SU-DHL-6 (cell line): ENCODE data around the gene NCOA1.

ENCODE experiments used
- H2AFZ ChIP-seq: fragments of 200-600 bp; sonication (generic); 2 replicates; pipeline ENCODE4 v1.6.1; 2014; ENCODE audit warnings: low read depth, mild to moderate bottlenecking, moderate library complexity, mixed read lengths, antibody characterized with exemption, low read length; ENCODE audit not compliant: severe bottlenecking
- H3F3A ChIP-seq: fragments of 200-600 bp; shearing (Covaris generic); 2 replicates; pipeline ENCODE4 v1.6.0; 2016; ENCODE audit warnings: antibody characterized with exemption, mild to moderate bottlenecking; ENCODE audit not compliant: insufficient read depth
- H3K27ac ChIP-seq: fragments of 200-600 bp; sonication (generic); 2 replicates; pipeline ENCODE4 v1.5.1; 2016; ENCODE audit warnings: low read depth, mild to moderate bottlenecking, low read length, moderate library complexity, mixed read lengths
- H3K27me3 ChIP-seq: fragments of 200-600 bp; sonication (generic), shearing (Covaris generic); 2 replicates; pipeline ENCODE4 v1.6.0; 2014; ENCODE audit warnings: mild to moderate bottlenecking, low read length
- H3K36me3 ChIP-seq: fragments of 200-600 bp; sonication (generic); 2 replicates; pipeline ENCODE4 v1.6.1; 2014; ENCODE audit warnings: mild to moderate bottlenecking, low read length, mixed read lengths
- H3K4me2 ChIP-seq: fragments of 300-600, 200-600 bp; shearing (Covaris generic), sonication (generic); 2 replicates; pipeline ENCODE4 v1.6.0; 2014; ENCODE audit warnings: low read length, low read depth, mild to moderate bottlenecking; ENCODE audit not compliant: poor library complexity, severe bottlenecking
- H3K4me3 ChIP-seq: fragments of 200-600 bp; sonication (generic); 2 replicates; pipeline ENCODE4 v1.5.1; 2014; ENCODE audit warnings: antibody characterized with exemption, low read length, mild to moderate bottlenecking, mixed read lengths; ENCODE audit not compliant: insufficient read depth, poor library complexity, severe bottlenecking
- H3K79me2 ChIP-seq: fragments of 200-600 bp; sonication (generic); 2 replicates; pipeline ENCODE4 v1.6.1; 2014; ENCODE audit warnings: mild to moderate bottlenecking, low read length, moderate library complexity; ENCODE audit not compliant: insufficient read depth
- H3K9ac ChIP-seq: fragments of 200-600 bp; sonication (generic); 2 replicates; pipeline ENCODE4 v1.7.0; 2014; ENCODE audit warnings: mild to moderate bottlenecking, low read length
- H3K9me2 ChIP-seq: fragments of 200-600 bp; sonication (generic); replicated peaks from 2 replicates; pipeline ENCODE4 v1.6.1; 2014; ENCODE audit warnings: low read length; ENCODE audit not compliant: insufficient read depth
- H3K9me3 ChIP-seq: fragments of 200-600 bp; sonication (generic); 2 replicates; pipeline ENCODE4 v1.6.1; 2014; ENCODE audit warnings: low read length, mixed read lengths; ENCODE audit not compliant: insufficient read depth
- H4K20me1 ChIP-seq: fragments of 200-600 bp; sonication (generic); 2 replicates; pipeline ENCODE4 v1.6.1; 2014; ENCODE audit warnings: low read depth, mild to moderate bottlenecking, antibody characterized with exemption, low read length, moderate library complexity, mixed read lengths
- CTCF ChIP-seq: fragments of 200-600 bp; sonication (generic); IDR thresholded peaks from one replicate; pipeline ENCODE4 v1.5.1; 2017; ENCODE audit warnings: antibody characterized with exemption, mild to moderate bottlenecking, low read length, moderate library complexity; ENCODE audit not compliant: insufficient read depth, poor library complexity, severe bottlenecking
- EZH2phosphoT487 ChIP-seq: fragments of 200-600 bp; sonication (generic), shearing (Covaris generic); conservative IDR thresholded peaks from 2 replicates; pipeline ENCODE4 v1.6.1; 2018; ENCODE audit warnings: mild to moderate bottlenecking, antibody characterized with exemption, low read length, moderate library complexity, mixed read lengths

NCOA1 gene

GRCh38 chr2:24745825-24746224, 254.8 kb downstream of the NCOA1 start:
- H3K9me2 ChIP-seq: no peaks in the 10 kb centered on the region
- no peaks in the 10 kb centered on the region for H3K79me2 ChIP-seq
- H2AFZ ChIP-seq: no peak overlapping the region
- no peak overlapping the region for H3K9ac ChIP-seq
- H3K4me2 ChIP-seq: no peak overlapping the region
- H3K27ac ChIP-seq: no peak overlapping the region
- TF ChIP-seq CTCF: no peak
- TF ChIP-seq EZH2phosphoT487: no peak
- no peaks in the 10 kb centered on the region for H3F3A ChIP-seq
- no peaks in the 10 kb centered on the region for H3K9me3 ChIP-seq
- no peaks in the 10 kb centered on the region for H3K36me3 ChIP-seq
- H4K20me1 ChIP-seq: no peaks in the 10 kb centered on the region
- no peaks in the 10 kb centered on the region for H3K27me3 ChIP-seq
- no peak overlapping the region for H3K4me3 ChIP-seq

- Histone ChIP-seq H3K4me3 (no peak overlapping the region), H3K9me2 (no peaks in the 10 kb centered on the region)
These were observed 256.2 kb downstream of the NCOA1 start for GRCh38 chr2:24747299-24747698.

GRCh38 chr2:24749069-24749691, 258.1 kb downstream of the NCOA1 start:
- Histone ChIP-seq H3K4me3 (no peak overlapping the region), H3K9ac (no peak overlapping the region), H4K20me1 (no peaks in the 10 kb centered on the region), H3F3A (no peaks in the 10 kb centered on the region), H3K79me2 (no peaks in the 10 kb centered on the region), H3K27ac (no peak overlapping the region), H3K9me2 (no peaks in the 10 kb centered on the region), H3K36me3 (no peaks in the 10 kb centered on the region), H3K9me3 (no peaks in the 10 kb centered on the region), H2AFZ (no peak overlapping the region), H3K4me2 (no peak overlapping the region), H3K27me3 (no peaks in the 10 kb centered on the region)
- TF ChIP-seq EZH2phosphoT487 (no peak), CTCF (no peak)

More at GRCh38 chr2:24747299-24747698, 256.2 kb downstream of the NCOA1 start:
- no peaks in the 10 kb centered on the region for H4K20me1 ChIP-seq
- no peaks in the 10 kb centered on the region for H3F3A ChIP-seq
- no peaks in the 10 kb centered on the region for H3K9me3 ChIP-seq
- no peaks in the 10 kb centered on the region for H3K27me3 ChIP-seq
- no peak overlapping the region for H3K9ac ChIP-seq
- no peaks in the 10 kb centered on the region for H3K36me3 ChIP-seq
- H3K4me2 ChIP-seq: no peak overlapping the region
- H3K27ac ChIP-seq: no peak overlapping the region
- no peak for TF ChIP-seq EZH2phosphoT487
- no peaks in the 10 kb centered on the region for H3K79me2 ChIP-seq
- H2AFZ ChIP-seq: no peak overlapping the region

- H3K9me2 ChIP-seq: no peaks in the 10 kb centered on the region
- H3K36me3 ChIP-seq: no peaks in the 10 kb centered on the region
- no peaks in the 10 kb centered on the region for H4K20me1 ChIP-seq
- H3K27me3 ChIP-seq: no peaks in the 10 kb centered on the region
- H3K79me2 ChIP-seq: no peaks in the 10 kb centered on the region
- no peak for TF ChIP-seq EZH2phosphoT487
- no peaks in the 10 kb centered on the region for H3K9me3 ChIP-seq
- no peak overlapping the region for H3K4me3 ChIP-seq
- no peaks in the 10 kb centered on the region for H3F3A ChIP-seq
- H3K9ac ChIP-seq: no peak overlapping the region
- H2AFZ ChIP-seq: no peak overlapping the region
- H3K27ac ChIP-seq: no peak overlapping the region
- no peak overlapping the region for H3K4me2 ChIP-seq
These were observed 264.1 kb downstream of the NCOA1 start for GRCh38 chr2:24754985-24755705.
